GM18519 (cell line): ENCODE results near the gene DLG3.

Source experiments
- ATAC-seq: cut with Tn5 transposase; IDR thresholded peaks from one replicate; pipeline ENCODE4 v1.9.1; 2021; ENCODE audit warnings: mild to moderate bottlenecking, moderate library complexity; ENCODE audit not compliant: unreplicated experiment, low FRiP score

DLG3 gene

DNA sequence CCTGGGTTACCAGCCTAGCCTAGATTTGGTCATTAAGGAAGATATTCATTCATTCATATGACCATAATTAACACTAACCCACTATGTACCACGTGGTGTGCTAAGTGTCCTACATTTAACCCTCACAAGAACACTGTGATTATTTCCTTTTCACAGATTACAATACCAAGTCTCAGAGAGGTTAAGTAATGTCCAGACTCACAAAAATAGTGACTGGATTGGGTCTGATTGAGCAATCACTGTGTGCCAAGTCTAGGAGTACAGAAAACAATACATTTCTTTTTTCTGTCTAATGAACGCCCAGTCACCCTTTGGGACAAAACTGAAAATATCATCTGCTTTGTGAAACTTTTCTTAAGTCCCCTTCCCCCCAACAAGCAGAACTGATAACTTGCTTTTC lies 7.6 kb upstream of the DLG3 start:
- ATAC-seq, result no peak

GRCh38 chrX:70437921-70438665 lies 6.5 kb upstream of the DLG3 start:
- ATAC-seq, result no peak

GRCh38 chrX:70439016-70439415 lies 5.6 kb upstream of the DLG3 start:
- ATAC-seq, result no peak

DNA sequence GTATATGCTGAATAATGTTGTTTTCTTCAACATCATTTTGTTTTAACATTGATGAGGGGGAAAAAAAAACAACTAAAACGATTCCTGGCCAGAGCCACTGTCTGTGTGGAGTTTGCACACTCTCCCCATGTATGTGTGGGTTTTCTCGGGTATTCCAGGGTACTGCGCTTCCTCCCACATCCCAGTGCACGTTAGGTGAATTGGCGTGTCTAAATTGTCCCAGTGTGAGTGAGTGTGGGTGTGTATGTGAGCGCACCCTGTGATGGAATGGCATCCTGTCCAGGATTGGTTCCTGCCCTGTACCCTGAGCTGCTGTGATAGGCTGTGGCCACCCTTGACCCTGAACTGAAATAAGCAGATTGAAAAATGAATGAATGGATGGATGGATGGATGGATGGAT lies 2.4 kb upstream of the DLG3 start:
- ATAC-seq, result no peak

GRCh38 chrX:70444946-70445656 lies 466 bp downstream of the DLG3 start:
- ATAC-seq, result no peak

DNA sequence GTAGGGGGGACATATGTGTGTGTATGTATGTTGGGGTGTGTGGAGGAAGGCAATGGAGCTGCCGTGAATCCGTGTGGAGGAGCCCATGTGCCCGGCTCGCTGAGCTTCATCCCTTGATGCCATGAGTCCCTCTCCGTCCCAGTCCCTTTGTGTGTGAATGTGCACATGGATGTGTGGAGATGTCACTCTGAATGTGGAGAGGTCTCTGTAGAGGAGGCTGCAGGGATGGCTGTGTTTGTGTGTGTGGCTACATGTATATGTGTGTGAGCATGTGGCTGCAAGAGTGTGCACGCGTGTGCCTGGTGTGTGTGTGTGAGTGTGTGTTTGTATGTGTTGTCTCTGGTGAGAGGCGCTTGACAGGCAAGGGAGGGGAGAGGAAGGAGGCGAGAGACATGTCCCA lies 1.3 kb downstream of the DLG3 start:
- no peak for ATAC-seq

DNA sequence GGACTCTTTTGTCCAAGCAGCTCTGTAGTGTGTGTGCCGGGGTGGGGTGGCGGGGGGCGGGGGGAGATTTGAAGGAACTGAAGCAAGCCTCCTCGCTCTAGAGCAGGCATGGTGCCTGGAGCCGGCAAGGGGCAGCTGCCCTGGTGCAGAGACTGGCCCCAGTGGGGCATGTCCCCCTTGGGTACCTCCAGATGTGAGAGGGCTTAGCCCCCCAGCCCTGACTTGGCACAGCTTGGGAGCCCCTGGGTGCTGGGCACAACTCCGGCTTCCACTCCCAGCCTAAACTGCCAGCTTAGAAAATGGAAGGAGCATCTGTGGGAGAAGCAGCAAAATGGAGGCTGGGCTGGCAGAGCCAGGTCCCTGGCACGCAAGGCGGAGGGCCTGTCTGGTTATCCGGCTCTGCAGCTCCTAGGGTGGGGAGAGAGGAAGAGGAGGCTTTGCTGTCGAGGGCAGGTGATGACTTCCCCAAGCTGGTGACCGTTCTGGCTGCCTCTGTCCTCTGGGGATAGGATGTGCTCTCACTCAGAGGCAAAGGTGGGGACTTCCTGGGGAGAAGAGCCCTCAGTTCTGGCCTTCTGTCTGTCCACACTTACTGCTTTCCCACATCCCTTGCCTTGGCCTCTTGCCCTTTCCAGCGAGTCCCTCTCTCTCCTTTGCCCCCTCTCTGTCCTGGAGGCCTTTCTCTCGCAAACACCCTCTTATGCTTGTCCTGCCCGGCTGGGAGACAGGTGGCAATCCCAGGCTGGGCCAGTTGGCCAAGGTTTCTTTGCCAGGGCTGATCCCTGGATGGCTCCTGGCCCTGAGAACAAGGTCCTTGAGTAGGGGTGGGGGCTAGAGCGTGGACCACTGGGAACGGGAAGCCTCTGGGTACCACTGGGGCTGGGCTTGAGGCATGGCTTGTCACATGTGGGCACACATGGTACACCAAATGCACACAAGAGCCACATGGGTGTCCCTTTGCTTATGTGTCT lies 2.0 kb downstream of the DLG3 start:
- no peak for ATAC-seq

DNA sequence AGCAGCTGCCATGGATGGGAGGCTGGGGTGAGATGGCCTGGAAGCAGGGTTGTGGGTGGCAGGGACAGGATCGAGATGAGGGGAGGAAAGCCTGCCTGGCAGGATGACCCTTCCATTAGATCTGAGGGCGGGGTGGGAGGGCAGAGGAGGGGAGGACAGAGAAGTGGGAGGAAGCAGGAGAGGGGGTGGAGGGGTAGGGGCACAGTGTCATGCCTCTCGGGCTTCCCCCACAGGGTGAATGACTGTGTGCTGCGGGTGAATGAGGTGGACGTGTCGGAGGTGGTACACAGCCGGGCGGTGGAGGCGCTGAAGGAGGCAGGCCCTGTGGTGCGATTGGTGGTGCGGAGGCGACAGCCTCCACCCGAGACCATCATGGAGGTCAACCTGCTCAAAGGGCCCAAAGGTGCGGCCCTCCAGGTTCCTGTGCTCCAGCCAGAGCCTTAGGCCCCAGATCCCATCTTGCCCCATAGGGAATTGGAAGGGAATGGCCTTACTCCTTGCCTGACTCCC lies 4.9 kb downstream of the DLG3 start:
- no peak for ATAC-seq

DNA sequence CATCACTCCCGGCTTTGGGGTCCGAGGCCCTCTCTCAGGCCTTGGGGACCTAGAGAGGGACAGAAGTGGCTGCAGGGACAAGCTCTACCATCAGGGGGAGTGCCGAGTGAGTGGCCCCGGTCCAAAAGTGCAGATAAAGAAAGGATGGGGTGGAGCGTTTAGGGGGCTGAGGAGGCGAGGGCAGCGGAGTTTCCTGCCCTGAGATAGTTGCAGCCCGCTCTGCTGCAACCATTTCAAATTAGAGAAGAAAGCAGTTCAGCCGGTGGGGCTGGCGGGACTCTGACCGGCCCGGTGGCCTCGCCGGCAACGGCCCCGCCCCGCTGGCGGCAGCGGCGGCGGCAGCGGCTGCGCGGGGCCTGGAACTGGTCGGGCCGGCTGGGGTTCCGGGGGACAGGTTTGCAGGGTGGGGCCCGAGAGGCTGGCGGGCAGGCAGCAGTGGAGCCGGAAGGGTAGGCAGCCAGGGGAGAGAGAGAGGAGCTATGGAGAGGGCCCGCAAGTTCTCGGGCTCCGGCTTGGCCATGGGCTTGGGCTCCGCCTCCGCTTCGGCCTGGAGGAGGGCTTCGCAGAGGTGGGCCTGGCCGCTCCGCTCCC lies 7.6 kb downstream of the DLG3 start:
- ATAC-seq, result no peak

GRCh38 chrX:70453024-70453618 lies 8.5 kb downstream of the DLG3 start:
- no peak for ATAC-seq

GRCh38 chrX:70454441-70455365 lies 10.1 kb downstream of the DLG3 start:
- no peak for ATAC-seq

DNA sequence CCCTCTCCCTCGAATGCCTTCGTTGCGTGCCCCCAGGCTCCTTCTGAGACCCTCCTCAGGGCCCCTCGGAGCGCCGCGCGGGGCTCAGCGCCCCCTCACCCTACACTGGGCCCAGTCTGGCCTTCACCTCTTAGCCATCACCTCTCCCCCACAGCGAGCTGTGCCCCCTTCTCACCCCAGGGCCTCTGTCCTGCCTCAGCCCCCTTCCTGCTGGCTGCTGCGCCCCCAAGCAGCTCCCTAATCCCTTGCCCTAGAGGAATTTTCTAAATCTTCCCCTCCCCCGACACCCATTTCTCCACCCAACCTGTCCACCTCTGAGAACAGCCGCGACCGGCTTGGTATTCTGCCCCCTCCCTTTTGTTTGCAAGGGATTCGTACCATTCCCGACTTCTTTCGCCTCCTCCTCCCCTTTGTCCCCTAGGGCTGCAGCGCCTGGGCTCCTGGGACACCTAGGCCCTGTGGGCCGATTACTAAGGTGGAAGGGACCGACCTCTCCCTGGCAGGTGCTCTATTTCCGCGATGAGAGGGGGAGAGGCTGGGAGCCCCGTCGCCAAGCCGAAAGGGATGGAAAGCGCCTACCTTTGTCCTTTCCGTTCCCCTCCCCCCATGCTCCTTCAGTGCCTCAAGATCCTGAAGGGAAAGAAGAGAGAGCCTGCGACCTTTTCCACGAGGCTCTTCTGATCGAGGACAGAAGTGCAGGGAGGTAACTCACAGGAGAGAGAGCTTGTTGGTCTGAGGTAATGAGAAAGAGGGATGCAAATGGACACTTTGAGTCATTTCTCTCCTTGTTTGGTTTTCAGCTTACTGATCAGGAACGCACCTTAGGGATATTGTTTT lies 10.9 kb downstream of the DLG3 start:
- ATAC-seq, result no peak

DNA sequence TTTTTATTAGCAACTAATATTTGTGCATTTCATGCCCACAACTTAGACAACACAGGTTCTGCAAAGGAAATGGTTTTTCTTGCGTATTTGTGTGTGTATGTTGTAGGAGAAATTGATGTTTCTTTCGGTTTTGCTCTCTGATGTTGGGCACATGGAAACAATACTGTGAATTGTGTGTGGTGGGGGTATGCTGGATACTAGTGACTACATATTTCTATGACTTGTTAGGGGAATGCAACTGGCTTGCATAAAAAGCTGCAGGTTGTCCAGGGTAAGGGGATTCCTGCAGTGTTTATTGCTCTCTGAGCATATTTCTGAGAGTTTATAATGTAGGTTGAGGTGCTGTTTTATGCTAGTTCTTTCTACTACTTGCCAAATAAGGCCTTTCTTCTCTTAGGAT lies 11.6 kb downstream of the DLG3 start:
- ATAC-seq, result no peak

DNA sequence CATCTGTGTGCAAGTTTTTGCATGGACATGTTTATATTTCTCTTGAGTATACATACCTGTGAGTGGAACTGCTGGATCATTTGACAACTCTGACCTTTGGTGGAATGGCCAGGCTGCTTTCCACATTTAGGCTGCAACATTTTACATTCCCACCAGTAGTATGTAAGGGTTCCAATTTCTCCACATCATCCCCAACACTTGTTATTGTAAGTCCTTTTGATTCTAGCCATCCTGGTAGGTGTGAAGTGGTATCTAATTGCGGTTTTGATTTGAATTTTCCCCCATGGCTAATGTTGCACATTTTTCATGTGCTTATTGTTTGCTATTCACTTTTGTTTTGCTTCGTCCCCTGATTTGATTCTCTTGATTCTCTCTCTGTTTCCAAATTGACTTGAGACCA lies 16.4 kb downstream of the DLG3 start:
- no peak for ATAC-seq

DNA sequence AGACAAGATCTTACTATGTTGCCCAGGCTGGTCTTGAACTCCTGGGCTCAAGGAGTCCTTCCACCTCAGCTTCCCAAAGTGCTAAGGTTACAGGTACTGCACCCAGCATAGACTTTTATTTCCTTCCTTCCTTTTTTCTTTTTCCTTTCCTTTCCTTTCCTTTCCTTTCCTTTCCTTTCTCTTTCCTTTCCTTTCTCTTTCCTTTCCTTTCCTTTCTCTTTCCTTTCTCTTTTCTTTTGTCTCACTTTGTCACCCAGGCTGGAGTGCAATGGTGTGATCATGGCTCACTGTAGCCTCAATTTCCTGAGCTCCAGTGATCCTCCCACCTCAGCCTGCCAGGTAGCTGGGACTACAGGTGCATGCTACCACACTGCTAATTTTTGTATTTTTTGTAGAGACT lies 19.4 kb downstream of the DLG3 start:
- no peak for ATAC-seq

DNA sequence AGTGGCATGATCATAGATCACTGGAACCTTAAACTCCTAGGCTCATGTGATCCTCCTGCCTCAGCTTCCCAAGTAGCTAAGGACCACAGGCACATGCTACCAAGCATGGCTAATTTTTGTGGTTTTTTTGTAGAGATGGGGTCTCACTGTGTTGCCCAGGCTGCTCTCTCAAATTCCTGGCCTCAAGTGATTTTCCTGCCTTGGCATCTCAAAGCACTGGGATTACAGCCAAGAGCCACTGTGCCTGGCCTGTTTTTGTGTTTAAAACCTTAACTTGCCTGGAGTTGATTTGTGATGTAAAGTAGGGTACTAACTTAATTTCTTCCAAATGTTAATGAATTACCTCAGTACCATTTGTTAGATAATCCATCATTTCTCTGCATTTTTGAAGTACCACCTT lies 22.3 kb downstream of the DLG3 start:
- no peak for ATAC-seq

GRCh38 chrX:70468709-70469108 lies 24.1 kb downstream of the DLG3 start:
- no peak for ATAC-seq

- ATAC-seq, result no peak
Measured at GRCh38 chrX:70470850-70471289, 26.2 kb downstream of the DLG3 start.
